COLO829 (cell line): ENCODE data around the gene MBNL1.
A peak's percentile ranks its signal among the peaks of the same experiment; 100 is the strongest.
"Not testable (repeated sequence)": the region's sequence is repeated elsewhere in the genome, so short reads cannot be mapped to it uniquely, and the experiment has no call there.

ENCODE experiments used
- DNase-seq: peaks from one replicate; pipeline ENCODE4 v3.0.0; 2012; ENCODE audit warnings: low spot score

MBNL1 gene

GRCh38 chr3:152379415-152380042 lies 110.8 kb downstream of the MBNL1 start:
- no peak for DNase-seq

GRCh38 chr3:152380043-152380442 lies 111.3 kb downstream of the MBNL1 start:
- DNase-seq: no peak

- DNase-seq: no peak
Observed at GRCh38 chr3:152381881-152382295, 113.2 kb downstream of the MBNL1 start.

GRCh38 chr3:152382312-152383135 lies 113.8 kb downstream of the MBNL1 start:
- DNase-seq: no peak

- no peak for DNase-seq
Observed at GRCh38 chr3:152383136-152383606, 114.4 kb downstream of the MBNL1 start.

GRCh38 chr3:152384412-152384811 lies 115.7 kb downstream of the MBNL1 start:
- no peak for DNase-seq

GRCh38 chr3:152385761-152386160 lies 117.0 kb downstream of the MBNL1 start:
- peak; percentile 81 for DNase-seq

- DNase-seq: no peak
Observed at GRCh38 chr3:152386208-152386607, 117.5 kb downstream of the MBNL1 start.

GRCh38 chr3:152388631-152389030 lies 119.9 kb downstream of the MBNL1 start:
- DNase-seq: no peak

GRCh38 chr3:152389316-152389934 lies 120.7 kb downstream of the MBNL1 start:
- no peak for DNase-seq

GRCh38 chr3:152390647-152391046 lies 121.9 kb downstream of the MBNL1 start:
- no peak for DNase-seq

GRCh38 chr3:152391671-152392070 lies 122.9 kb downstream of the MBNL1 start:
- no peak for DNase-seq

GRCh38 chr3:152392272-152392880 lies 123.6 kb downstream of the MBNL1 start:
- no peak for DNase-seq

- DNase-seq: no peak
Observed at GRCh38 chr3:152394246-152394645, 125.5 kb downstream of the MBNL1 start.

- DNase-seq: no peak
Observed at GRCh38 chr3:152395764-152396163, 127.0 kb downstream of the MBNL1 start.

GRCh38 chr3:152396867-152397266 lies 128.1 kb downstream of the MBNL1 start:
- DNase-seq: no peak

- DNase-seq: not testable (repeated sequence)
Observed at GRCh38 chr3:152397348-152397747, 128.6 kb downstream of the MBNL1 start.

- DNase-seq: no peak
Observed at GRCh38 chr3:152398495-152398894, 129.8 kb downstream of the MBNL1 start.

GRCh38 chr3:152399374-152399773 lies 130.6 kb downstream of the MBNL1 start:
- no peak for DNase-seq

GRCh38 chr3:152400887-152401286 lies 132.2 kb downstream of the MBNL1 start:
- no peak for DNase-seq

GRCh38 chr3:152402695-152403451 lies 134.1 kb downstream of the MBNL1 start:
- DNase-seq: no peak

GRCh38 chr3:152403632-152404066 lies 134.9 kb downstream of the MBNL1 start:
- DNase-seq: no peak
